ENCODE results near the gene ADD3.

ADD3 gene

GRCh38 chr10:110057456-110057855 is 49.7 kb downstream of the ADD3 start:
- FAIRE-seq = no peak
- TF ChIP-seq CTCF (IDR thresholded peaks at IDR 0.05; ENCODE audit: insufficient read depth, missing control alignments) = no peak
- no peak for DNase-seq (ENCODE audit: insufficient read length, low spot score)

- no peak for FAIRE-seq
- TF ChIP-seq CTCF (IDR thresholded peaks at IDR 0.05; ENCODE audit: insufficient read depth, missing control alignments) = no peak
These were observed 50.4 kb downstream of the ADD3 start for GRCh38 chr10:110058212-110058611.

GRCh38 chr10:110059925-110060324 is 52.1 kb downstream of the ADD3 start:
- no peak for FAIRE-seq
- no peak for DNase-seq (ENCODE audit: insufficient read length, low spot score)
- no peak for TF ChIP-seq CTCF (IDR thresholded peaks at IDR 0.05; ENCODE audit: insufficient read depth, missing control alignments)

More at GRCh38 chr10:110058212-110058611, 50.4 kb downstream of the ADD3 start:
- DNase-seq (ENCODE audit: insufficient read length, low spot score) = no peak

GRCh38 chr10:110061687-110062086 is 53.9 kb downstream of the ADD3 start:
- TF ChIP-seq CTCF (IDR thresholded peaks at IDR 0.05; ENCODE audit: insufficient read depth, missing control alignments) = no peak
- FAIRE-seq = no peak
- DNase-seq (ENCODE audit: insufficient read length, low spot score) = no peak

GRCh38 chr10:110065269-110065668 is 57.5 kb downstream of the ADD3 start:
- no peak for DNase-seq (ENCODE audit: insufficient read length, low spot score)
- TF ChIP-seq CTCF (IDR thresholded peaks at IDR 0.05; ENCODE audit: insufficient read depth, missing control alignments) = no peak

GRCh38 chr10:110067960-110068770 is 60.4 kb downstream of the ADD3 start:
- FAIRE-seq = no peak
- DNase-seq (ENCODE audit: insufficient read length, low spot score) = no peak
- no peak for TF ChIP-seq CTCF (IDR thresholded peaks at IDR 0.05; ENCODE audit: insufficient read depth, missing control alignments)

More at GRCh38 chr10:110065269-110065668, 57.5 kb downstream of the ADD3 start:
- FAIRE-seq = no peak

GRCh38 chr10:110068780-110069179 is 61.0 kb downstream of the ADD3 start:
- FAIRE-seq = no peak
- no peak for TF ChIP-seq CTCF (IDR thresholded peaks at IDR 0.05; ENCODE audit: insufficient read depth, missing control alignments)
- DNase-seq (ENCODE audit: insufficient read length, low spot score) = no peak

Measured in D721Med (cell line).